Measurements from ENCODE around the gene TEX35. TPM values are rescaled to one million over a fixed set of nuclear protein-coding genes. Genes with fewer than 3 reads are reported as not detected.

TEX35 gene
- total RNA-seq, 3 donors from 2014 or later (not counting 1 experiment from before 2014, with no cell fraction given): not detected

- no peak for TF ChIP-seq CTCF (IDR thresholded peaks at IDR 0.05)
- DNase-seq (no peak), ATAC-seq (no peak)
- H3K4me3 Mint-ChIP-seq: no peak overlapping the region
- 91% methylated on average over 4 of the region's 4 CpGs for WGBS (ENCODE audit: insufficient coverage)
- H3K9me3 Mint-ChIP-seq: no peaks in the 10 kb centered on the region
- Histone ChIP-seq H3K36me3 (ENCODE audit: control insufficient read depth, insufficient read depth, low read length) (no peaks in the 10 kb centered on the region), H3K9me3 (ENCODE audit: control insufficient read depth, insufficient read depth, low read length) (no peaks in the 10 kb centered on the region), H3K27me3 (ENCODE audit: control insufficient read depth, insufficient read depth, low read length) (no peaks in the 10 kb centered on the region), H3K4me3 (ENCODE audit: low read length) (no peak overlapping the region), H3K4me1 (ENCODE audit: control insufficient read depth, insufficient read depth, low read length) (no peaks in the 10 kb centered on the region), H3K27ac (ENCODE audit: low read length) (no peak overlapping the region)
- peaks cover 2 to 8% of the 10 kb centered on the region in 2 donors for H3K27me3 Mint-ChIP-seq (ENCODE audit: low read depth in 2 of 2)
- intact Hi-C loops (cut with micrococcal nuclease): no loop called here
- no peaks in the 10 kb centered on the region for H3K36me3 Mint-ChIP-seq
- no peak overlapping the region for H3K27ac Mint-ChIP-seq
- H3K4me1 Mint-ChIP-seq: no peaks in the 10 kb centered on the region
These were observed 8.3 kb downstream of the TEX35 start for GRCh38 chr1:178521241-178521640.

DNA sequence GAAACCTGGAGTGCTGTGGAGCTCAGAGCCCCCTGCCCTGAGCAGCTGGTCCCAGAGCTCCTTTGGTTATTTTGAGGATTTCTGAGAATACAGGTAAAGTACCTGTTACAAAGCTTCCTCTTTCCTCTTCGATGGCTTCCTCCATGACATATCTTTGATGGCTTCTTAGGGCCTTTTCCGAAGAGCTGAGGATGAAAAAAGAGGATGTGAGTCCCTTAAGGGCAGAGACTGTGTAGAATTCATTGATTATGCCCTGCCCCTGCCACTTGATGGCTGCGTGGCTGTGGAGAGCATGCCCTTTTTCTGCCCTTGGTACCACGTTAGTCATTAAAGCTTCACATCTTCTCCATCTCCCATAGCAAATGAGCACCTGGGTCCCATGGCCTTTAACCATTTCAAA lies 14.2 kb downstream of the TEX35 start:
- no peaks in the 10 kb centered on the region for H3K4me1 ChIP-seq (ENCODE audit: control insufficient read depth, insufficient read depth, low read length)
- no peaks in the 10 kb centered on the region for H3K36me3 ChIP-seq (ENCODE audit: control insufficient read depth, insufficient read depth, low read length)
- Mint-ChIP-seq H3K9me3 (no peaks in the 10 kb centered on the region), H3K36me3 (no peaks in the 10 kb centered on the region), H3K4me1 (peaks cover under 1% of the 10 kb centered on the region in 2 donors), H3K4me3 (no peak overlapping the region), H3K27me3 (ENCODE audit: low read depth in 2 of 2) (no peaks in the 10 kb centered on the region), H3K27ac (no peak overlapping the region)
- DNase-seq (no peak), ATAC-seq (no peak)
- intact Hi-C loops (cut with micrococcal nuclease): no loop called here
- no peaks in the 10 kb centered on the region for H3K9me3 ChIP-seq (ENCODE audit: control insufficient read depth, insufficient read depth, low read length)
- H3K27me3 ChIP-seq (ENCODE audit: control insufficient read depth, insufficient read depth, low read length): no peaks in the 10 kb centered on the region
- no peak overlapping the region for H3K27ac ChIP-seq (ENCODE audit: low read length)
- no peak overlapping the region for H3K4me3 ChIP-seq (ENCODE audit: low read length)
- no peak for TF ChIP-seq CTCF (IDR thresholded peaks at IDR 0.05)
- 78% methylated on average over 3 of the region's 4 CpGs for WGBS (ENCODE audit: insufficient coverage)

DNA sequence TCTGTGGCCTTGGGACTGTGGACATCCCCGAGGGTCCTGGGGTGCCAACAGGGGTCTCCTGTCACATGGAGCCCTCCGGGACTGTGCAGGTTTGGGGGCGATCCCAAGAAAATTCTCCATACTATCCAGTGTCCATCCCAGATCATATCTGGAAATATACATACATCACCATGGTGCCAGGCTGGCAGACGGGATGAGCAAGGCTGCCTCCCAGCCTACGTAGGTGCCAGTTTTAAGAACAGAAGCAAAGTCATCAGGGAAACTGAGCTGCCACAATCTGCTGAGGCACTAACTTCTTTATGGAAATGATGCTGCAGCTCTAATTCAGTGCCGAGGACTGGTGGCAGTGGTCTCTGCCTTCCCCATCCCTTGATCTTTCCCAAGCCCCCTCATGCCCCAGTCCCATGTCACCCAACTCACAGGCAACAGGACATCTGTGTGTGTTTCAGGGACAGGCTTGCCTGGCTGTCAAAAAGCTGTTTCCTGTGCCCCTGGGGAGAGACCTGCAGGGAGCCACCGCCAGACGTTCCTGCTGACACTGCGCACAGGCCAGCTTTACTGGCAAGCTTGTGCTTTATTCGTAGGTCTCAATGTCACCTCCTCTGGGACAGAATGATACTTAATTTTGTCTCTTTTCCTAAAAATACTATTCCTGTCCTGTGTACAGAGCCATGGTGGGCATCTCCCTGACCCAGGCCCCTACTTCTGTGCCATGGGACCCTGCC lies 15.5 kb downstream of the TEX35 start:
- Mint-ChIP-seq H3K27me3 (ENCODE audit: low read depth in 2 of 2) (peaks cover 0 to 3% of the 10 kb centered on the region in 2 donors), H3K27ac (no peak overlapping the region), H3K4me3 (no peak overlapping the region), H3K36me3 (no peaks in the 10 kb centered on the region), H3K9me3 (no peaks in the 10 kb centered on the region), H3K4me1 (peaks cover 5 to 6% of the 10 kb centered on the region in 2 donors)
- DNase-seq (no peak), ATAC-seq (no peak)
- Histone ChIP-seq H3K9me3 (ENCODE audit: control insufficient read depth, insufficient read depth, low read length) (no peaks in the 10 kb centered on the region), H3K27me3 (ENCODE audit: control insufficient read depth, insufficient read depth, low read length) (no peaks in the 10 kb centered on the region), H3K4me1 (ENCODE audit: control insufficient read depth, insufficient read depth, low read length) (no peaks in the 10 kb centered on the region), H3K27ac (ENCODE audit: low read length) (no peak overlapping the region), H3K4me3 (ENCODE audit: low read length) (no peak overlapping the region), H3K36me3 (ENCODE audit: control insufficient read depth, insufficient read depth, low read length) (no peaks in the 10 kb centered on the region)
- intact Hi-C loops (cut with micrococcal nuclease): no loop called here
- no peak for TF ChIP-seq CTCF (IDR thresholded peaks at IDR 0.05)
- 88% methylated on average over 10 of the region's 10 CpGs for WGBS (ENCODE audit: insufficient coverage)

DNA sequence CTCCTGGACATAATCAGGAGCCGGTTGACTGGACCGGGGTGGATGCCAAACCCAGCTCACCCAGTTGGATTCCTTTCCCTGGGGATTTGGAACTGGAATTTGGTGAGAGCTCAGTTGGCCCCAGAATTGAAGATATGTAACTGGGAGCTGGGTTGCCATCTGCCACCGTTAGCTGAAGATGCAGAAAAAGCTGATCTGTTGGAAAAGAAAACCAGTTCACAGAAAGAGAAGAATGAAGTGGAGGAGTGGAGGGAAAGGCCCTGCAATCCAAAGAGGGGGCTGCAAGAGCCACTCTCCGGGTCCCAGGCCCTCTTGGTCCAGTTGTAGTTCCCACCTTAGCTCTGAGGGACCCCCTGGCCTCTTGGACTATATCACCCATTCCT lies 16.0 kb downstream of the TEX35 start:
- Histone ChIP-seq H3K9me3 (ENCODE audit: control insufficient read depth, insufficient read depth, low read length) (no peaks in the 10 kb centered on the region), H3K27me3 (ENCODE audit: control insufficient read depth, insufficient read depth, low read length) (no peaks in the 10 kb centered on the region), H3K4me3 (ENCODE audit: low read length) (no peak overlapping the region), H3K4me1 (ENCODE audit: control insufficient read depth, insufficient read depth, low read length) (no peaks in the 10 kb centered on the region), H3K27ac (ENCODE audit: low read length) (no peak overlapping the region), H3K36me3 (ENCODE audit: control insufficient read depth, insufficient read depth, low read length) (no peaks in the 10 kb centered on the region)
- Mint-ChIP-seq H3K27ac (no peak overlapping the region), H3K9me3 (no peaks in the 10 kb centered on the region), H3K36me3 (no peaks in the 10 kb centered on the region), H3K27me3 (ENCODE audit: low read depth in 2 of 2) (peaks cover 0 to 3% of the 10 kb centered on the region in 2 donors), H3K4me1 (peaks cover 5 to 6% of the 10 kb centered on the region in 2 donors), H3K4me3 (no peak overlapping the region)
- no peak for DNase-seq
- TF ChIP-seq CTCF (IDR thresholded peaks at IDR 0.05): no peak
- intact Hi-C loops (cut with micrococcal nuclease): no loop called here
- ATAC-seq: no peak
- 84% methylated on average over 4 of the region's 4 CpGs for WGBS (ENCODE audit: insufficient coverage)
